HepG2 (cell line): ENCODE data around the gene GRIFIN. TPM values are rescaled to one million over a fixed set of nuclear protein-coding genes. Genes with fewer than 3 reads are reported as not detected.

Experiments
- ATAC-seq: fragments of 200-7000 bp; cut with Tn5 transposase; 3 replicates; pipeline ENCODE4 v1.9.1; 2020; ENCODE audit warnings: mild to moderate bottlenecking, moderate library complexity
- BruUV-seq: library from RNA; stranded (reverse); fragments of 400-500 nt; replicated peaks from 2 replicates; lab custom pipeline; 2021; lab: Mats Ljungman, UMichigan
- CTCF ChIA-PET: fragments of 300-600 bp; formaldehyde crosslinking; extraction: SDS; loops from one replicate; lab custom pipeline; 2021; ENCODE audit warnings: low total read pairs, inconsistent platforms, low intra/inter-chr PET ratio; lab: Yijun Ruan, JAX
- POLR2A ChIA-PET: fragments of 350-600 bp; sonication (Branson Sonifier 250); formaldehyde crosslinking; loops from one replicate; lab custom pipeline; 2020; ENCODE audit warnings: antibody characterized with exemption, inconsistent platforms; lab: Yijun Ruan, JAX
- DNase-seq: peaks from one replicate; pipeline ENCODE4 v3.0.0-alpha.2; 2015; ENCODE audit warnings: low spot score
- FAIRE-seq: peaks from 3 replicates; lab custom pipeline; 2011; peaks lifted over from hg19 to GRCh38; lab: Jason Lieb, UNC
- H2AFZ ChIP-seq: one replicate; pipeline ENCODE4 v1.6.1; 2011; ENCODE audit warnings: low read length, inconsistent platforms
- H3K27ac ChIP-seq: fragments of 300-600 bp; 3 replicates; pipeline ENCODE4 v1.8.0; 2011; ENCODE audit warnings: mixed run types, mild to moderate bottlenecking, mixed read lengths, low read length, inconsistent platforms; ENCODE audit not compliant: insufficient read depth; ENCODE audit errors: extremely low read length
- H3K27me3 ChIP-seq, 2 experiments: fragments of 200-600 bp in 1 of 2; 2 replicates in 1 of 2; 3 replicates in 1 of 2; pipeline versions ENCODE4 v1.6.0 to v1.8.0; 2011; ENCODE audit warnings: low read length in 2 of 2, mild to moderate bottlenecking in 2 of 2, moderate library complexity in 2 of 2, inconsistent platforms in 1 of 2; ENCODE audit not compliant: insufficient read depth in 2 of 2, control insufficient read depth in 1 of 2
- H3K36me3 ChIP-seq, 2 experiments: fragments of 200-600 bp in 1 of 2; replicated peaks in 1 of 2; 2 replicates in 1 of 2; 3 replicates in 1 of 2; pipeline versions ENCODE4 v1.5.1 to v1.8.0; 2011; ENCODE audit warnings: low read length in 2 of 2, inconsistent platforms in 1 of 2; ENCODE audit not compliant: insufficient read depth in 2 of 2, control insufficient read depth in 1 of 2
- H3K4me1 ChIP-seq: 2 replicates; pipeline ENCODE4 v1.5.1; 2012; ENCODE audit warnings: low read length, inconsistent platforms; ENCODE audit not compliant: insufficient read depth
- H3K4me2 ChIP-seq: 2 replicates; pipeline ENCODE4 v1.6.0; 2011; ENCODE audit warnings: low read depth, low read length, inconsistent platforms
- H3K4me3 ChIP-seq, 3 experiments: fragments of 200-600 bp in 1 of 3; sonication (generic), shearing (Covaris generic) in 1 of 3; replicated peaks in 1 of 3; 2 replicates each; pipeline ENCODE4 v1.5.1; 2011 to 2016; ENCODE audit warnings: low read length in 3 of 3, inconsistent platforms in 2 of 3, low read depth in 2 of 3, mild to moderate bottlenecking in 2 of 3, control low read depth in 1 of 3, mixed read lengths in 1 of 3; ENCODE audit not compliant: insufficient read depth in 1 of 3
- H3K79me2 ChIP-seq: one replicate; pipeline ENCODE4 v1.6.1; 2011; ENCODE audit warnings: low read length, inconsistent platforms; ENCODE audit not compliant: insufficient read depth
- H3K9ac ChIP-seq: 2 replicates; pipeline ENCODE4 v1.6.0; 2011; ENCODE audit warnings: mild to moderate bottlenecking, low read depth, low read length, inconsistent platforms; ENCODE audit not compliant: insufficient read depth
- H3K9me3 ChIP-seq: 2 replicates; pipeline ENCODE4 v1.5.1; 2012; ENCODE audit warnings: mild to moderate bottlenecking, low read length
- H4K20me1 ChIP-seq: 2 replicates; pipeline ENCODE4 v1.6.0; 2011; ENCODE audit warnings: inconsistent platforms, mild to moderate bottlenecking, low read length, moderate library complexity; ENCODE audit not compliant: insufficient read depth
- KLF6 ChIP-seq: IDR thresholded peaks from 2 replicates; pipeline ENCODE4 v1.8.0; 2016; ENCODE audit warnings: missing biosample characterization, missing genetic modification reagents
- MATR3 ChIP-seq: sonication (generic); formaldehyde crosslinking; IDR thresholded peaks from 2 replicates; pipeline ENCODE4 v1.4.0; 2020; ENCODE audit warnings: missing genetic modification reagents
- SIN3A ChIP-seq: IDR thresholded peaks from 2 replicates; pipeline ENCODE4 v1.6.1; 2011; ENCODE audit warnings: low read depth, mild to moderate bottlenecking, control low read depth, low read length, borderline replicate concordance
- SRY ChIP-seq: sonication (generic); formaldehyde crosslinking; IDR thresholded peaks from 2 replicates; pipeline ENCODE4 v1.8.0; 2022; ENCODE audit warnings: mild to moderate bottlenecking, missing genetic modification reagents
- ZNF138 ChIP-seq: sonication (generic); formaldehyde crosslinking; IDR thresholded peaks from 2 replicates; pipeline ENCODE4 v1.5.0; 2020; ENCODE audit warnings: mild to moderate bottlenecking, low read depth, missing genetic modification reagents
- ZNF142 ChIP-seq: sonication (generic); formaldehyde crosslinking; IDR thresholded peaks from 2 replicates; pipeline ENCODE4 v1.4.0; 2020; ENCODE audit warnings: missing genetic modification reagents
- ZNF251 ChIP-seq: sonication (generic); formaldehyde crosslinking; IDR thresholded peaks from 2 replicates; pipeline ENCODE4 v1.9.0; 2021; ENCODE audit warnings: mild to moderate bottlenecking, missing genetic modification reagents
- ZNF331 ChIP-seq: sonication (generic); formaldehyde crosslinking; IDR thresholded peaks from 2 replicates; pipeline ENCODE4 v1.4.0; 2020; ENCODE audit warnings: missing genetic modification reagents
- ZNF788 ChIP-seq: sonication (generic); formaldehyde crosslinking; IDR thresholded peaks from 2 replicates; pipeline ENCODE4 v1.5.0; 2020; ENCODE audit warnings: mild to moderate bottlenecking, missing genetic modification reagents, borderline replicate concordance
- ZNF850 ChIP-seq: sonication (generic); formaldehyde crosslinking; conservative IDR thresholded peaks from 2 replicates; pipeline ENCODE4 v1.9.0; 2021; ENCODE audit warnings: mild to moderate bottlenecking, missing genetic modification reagents
- WGBS: methylation state at CpG from one replicate; pipeline ENCODE4 v1.1.6; 2017; ENCODE audit warnings: low lambda C conversion rate; 5-methylcytosine and 5-hydroxymethylcytosine counted together
- in situ Hi-C: cut with HindIII; loops from 2 replicates; pipeline ENCODE4 v1.10.0; 2017; ENCODE audit warnings: low pct_unique_long_range_greater_than_20kb; ENCODE audit not compliant: extremely low pct_ligation_motif_present
- intact Hi-C: fragments of 100-400 bp; cut with micrococcal nuclease; formaldehyde crosslinking; loops from one replicate; pipeline ENCODE4 v1.10.0; 2022; ENCODE audit not compliant: unreplicated experiment
- polyA plus RNA-seq, 8 experiments: library from polyadenylated mRNA; depleted of rRNA in 3 of 8; stranded (reverse) in 7 of 8; unstranded in 1 of 8; fragments of >200 nt; fragmentation: Illumina TruSeq in 4 of 8; extraction: Trizol in 4 of 8; gene quantifications; 2 replicates each; pipeline versions ENCODE4 v1.2.1 to v1.2.3, GENCODE V29; 2011 to 2016; ENCODE audit warnings: low read depth in 4 of 8, missing spikeins in 1 of 8, mixed read lengths in 1 of 8; ENCODE audit not compliant: insufficient read depth in 1 of 8
- total RNA-seq, 5 experiments: library from RNA; depleted of rRNA; stranded (reverse); fragments of >200 nt; fragmentation: Illumina TruSeq; extraction: Trizol; gene quantifications; 2 replicates each; pipeline ENCODE4 v1.2.3, GENCODE V29; 2016; ENCODE audit warnings: low read depth in 1 of 5
- TF ChIP-seq, protein P1 (sequence below): sonication (generic); formaldehyde crosslinking; IDR thresholded peaks from 2 replicates; pipeline ENCODE4 v1.4.0; 2020; ENCODE audit warnings: mild to moderate bottlenecking, missing genetic modification reagents

Gene GRIFIN
- total and polyA plus RNA-seq, 2 of the 13 experiments (the other 11 are each of a cell fraction or from before 2014, with no cell fraction given), result not detected

GRCh38 chr7:2488681-2489080 is 12.5 kb upstream of the GRIFIN start:
- no peak for FAIRE-seq
- Histone ChIP-seq H3K9ac (no peak overlapping the region), H3K9me3 (no peaks in the 10 kb centered on the region), H3K4me3 (no peak overlapping the region), H3K4me1 (no peaks in the 10 kb centered on the region), H3K27ac (no peak overlapping the region), H2AFZ (no peak overlapping the region), H3K27me3 (peaks cover 6 to 25% of the 10 kb centered on the region in 2 experiments; a peak in 3 of 5 replicates), H3K79me2 (no peaks in the 10 kb centered on the region), H3K36me3 (no peaks in the 10 kb centered on the region), H3K4me2 (no peak overlapping the region), H4K20me1 (no peaks in the 10 kb centered on the region)
- in situ Hi-C loops (no loop called here), intact Hi-C loops (no loop called here)
- no peak for DNase-seq
- ATAC-seq, result no peak
- BruUV-seq, result no TSS peak
- 2% methylated on average over 5 of the region's 9 CpGs for WGBS
- CTCF ChIA-PET, result no interaction called here
- POLR2A ChIA-PET, result no interaction called here
- TF ChIP-seq ZNF138 (CRISPR knock-in tag) (no peak), SIN3A (no peak), SRY (CRISPR knock-in tag) (no peak)
- TF ChIP-seq, protein P1, sequence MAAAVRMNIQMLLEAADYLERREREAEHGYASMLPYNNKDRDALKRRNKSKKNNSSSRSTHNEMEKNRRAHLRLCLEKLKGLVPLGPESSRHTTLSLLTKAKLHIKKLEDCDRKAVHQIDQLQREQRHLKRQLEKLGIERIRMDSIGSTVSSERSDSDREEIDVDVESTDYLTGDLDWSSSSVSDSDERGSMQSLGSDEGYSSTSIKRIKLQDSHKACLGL (CRISPR knock-in tag), result no peak

- DNase-seq, result no peak
- no peak; the same call in 2 of the 3 replicates for ATAC-seq
- Histone ChIP-seq H3K9ac (no peak overlapping the region), H3K4me3 (no peak overlapping the region), H3K9me3 (no peaks in the 10 kb centered on the region), H3K4me2 (no peak overlapping the region), H4K20me1 (no peaks in the 10 kb centered on the region), H3K36me3 (no peaks in the 10 kb centered on the region), H3K79me2 (no peaks in the 10 kb centered on the region), H3K27ac (no peak overlapping the region), H3K4me1 (no peaks in the 10 kb centered on the region), H3K27me3 (peaks cover 5 to 25% of the 10 kb centered on the region in 2 experiments; a peak in 3 of 5 replicates), H2AFZ (no peak overlapping the region)
- in situ Hi-C loops, result no loop called here
- ChIA-PET CTCF (no interaction called here), POLR2A (no interaction called here)
- WGBS, result 6% methylated on average over 3 of the region's 8 CpGs
- no TSS peak for BruUV-seq
- intact Hi-C loops, result no loop called here
- FAIRE-seq, result no peak
- TF ChIP-seq KLF6, result no peak
- TF ChIP-seq ZNF251 (CRISPR knock-in tag), result no peak
- no peak for TF ChIP-seq ZNF331 (CRISPR knock-in tag)
- TF ChIP-seq MATR3 (CRISPR knock-in tag), result no peak
- no peak for TF ChIP-seq ZNF850 (CRISPR knock-in tag)
- TF ChIP-seq ZNF788 (CRISPR knock-in tag), result no peak
- no peak for TF ChIP-seq ZNF142
Measured at GRCh38 chr7:2488272-2488645, 12.1 kb upstream of the GRIFIN start.
